OCI-LY3 (cell line): ENCODE measurements around the gene BABAM2.

Experiments used
- H2AFZ ChIP-seq: fragments of 200-600, 300-600 bp; shearing (Covaris generic); 2 replicates; pipeline ENCODE4 v1.6.0; 2014; ENCODE audit warnings: antibody characterized with exemption, low read depth, low read length
- H3K27ac ChIP-seq: fragments of 200-600, 300-600 bp; sonication (generic); 2 replicates; pipeline ENCODE4 v1.5.1; 2014; ENCODE audit warnings: mild to moderate bottlenecking, low read length, moderate library complexity, mixed read lengths
- H3K27me3 ChIP-seq: fragments of 200-600, 300-600 bp; sonication (generic); 2 replicates; pipeline ENCODE4 v1.6.1; 2014; ENCODE audit warnings: low read depth, low read length, mixed read lengths
- H3K36me3 ChIP-seq: fragments of 200-600, 300-600 bp; sonication (generic); replicated peaks from 2 replicates; pipeline ENCODE3; 2014; ENCODE audit warnings: low read depth, low read length, mixed read lengths
- H3K4me1 ChIP-seq: fragments of 300-600, 200-600 bp; sonication (generic); 2 replicates; pipeline ENCODE4 v1.6.1; 2014; ENCODE audit warnings: low read length, mixed read lengths
- H3K4me2 ChIP-seq: fragments of 200-600, 300-600 bp; sonication (generic); 2 replicates; pipeline ENCODE4 v1.6.1; 2014; ENCODE audit warnings: low read length, mixed read lengths
- H3K4me3 ChIP-seq: fragments of 300-600, 200-600 bp; sonication (generic); 2 replicates; pipeline ENCODE4 v1.5.1; 2014; ENCODE audit warnings: antibody characterized with exemption, mild to moderate bottlenecking, low read length, moderate library complexity
- H3K79me2 ChIP-seq: fragments of 300-600, 200-600 bp; shearing (Covaris generic); 2 replicates; pipeline ENCODE4 v1.6.1; 2014; ENCODE audit warnings: mild to moderate bottlenecking, low read length, mixed read lengths
- H3K9ac ChIP-seq: fragments of 300-600, 200-600 bp; shearing (Covaris generic); 2 replicates; pipeline ENCODE4 v1.6.0; 2014; ENCODE audit warnings: mild to moderate bottlenecking, low read length, moderate library complexity
- H3K9me3 ChIP-seq: fragments of 200-600, 300-600 bp; shearing (Covaris generic); 2 replicates; pipeline ENCODE4 v1.6.1; 2014; ENCODE audit warnings: low read length, mixed read lengths; ENCODE audit not compliant: insufficient read depth
- H4K20me1 ChIP-seq: fragments of 200-600, 300-600 bp; sonication (generic); 2 replicates; pipeline ENCODE4 v1.6.1; 2016; ENCODE audit warnings: low read length, mixed read lengths; ENCODE audit not compliant: insufficient read depth
- EZH2phosphoT487 ChIP-seq: fragments of 200-600 bp; shearing (Covaris generic); IDR thresholded peaks from 2 replicates; pipeline ENCODE4 v1.6.1; 2018; ENCODE audit warnings: antibody characterized with exemption, mixed run types, low read depth
- TF ChIP-seq, protein P1 (sequence below): fragments of 200-600, 300-600 bp; sonication (generic); IDR thresholded peaks from 2 replicates; pipeline ENCODE4 v1.5.1; 2014; ENCODE audit warnings: antibody characterized with exemption, low read length, low read depth

Gene BABAM2

DNA sequence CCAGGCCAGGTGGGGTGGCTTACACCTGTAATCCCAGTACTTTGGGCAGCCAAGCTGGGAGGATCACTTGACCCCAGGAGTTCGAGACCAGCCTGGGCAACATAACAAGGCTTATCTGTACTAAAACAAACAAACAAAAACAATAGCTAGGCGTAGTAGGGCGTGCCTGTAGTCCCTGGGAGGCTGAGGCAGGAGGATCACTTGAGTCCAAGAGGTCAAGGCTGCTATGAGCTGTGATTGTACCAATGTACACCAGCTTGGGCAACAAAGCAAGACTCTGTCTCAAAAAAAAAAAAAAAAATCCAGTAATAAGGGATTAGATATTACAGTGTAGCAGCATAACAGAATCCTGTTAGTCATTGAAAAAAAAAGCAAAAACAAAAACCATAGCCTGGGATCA lies 279.0 kb downstream of the BABAM2 start:
- H3K4me1 ChIP-seq: no peaks in the 10 kb centered on the region
- no peaks in the 10 kb centered on the region for H3K36me3 ChIP-seq
- no peak overlapping the region for H3K27ac ChIP-seq
- no peaks in the 10 kb centered on the region for H3K79me2 ChIP-seq
- no peaks in the 10 kb centered on the region; the same call in 1 of the 2 replicates for H4K20me1 ChIP-seq
- H3K9me3 ChIP-seq: no peaks in the 10 kb centered on the region
- TF ChIP-seq EZH2phosphoT487: no peak
- TF ChIP-seq, protein P1, sequence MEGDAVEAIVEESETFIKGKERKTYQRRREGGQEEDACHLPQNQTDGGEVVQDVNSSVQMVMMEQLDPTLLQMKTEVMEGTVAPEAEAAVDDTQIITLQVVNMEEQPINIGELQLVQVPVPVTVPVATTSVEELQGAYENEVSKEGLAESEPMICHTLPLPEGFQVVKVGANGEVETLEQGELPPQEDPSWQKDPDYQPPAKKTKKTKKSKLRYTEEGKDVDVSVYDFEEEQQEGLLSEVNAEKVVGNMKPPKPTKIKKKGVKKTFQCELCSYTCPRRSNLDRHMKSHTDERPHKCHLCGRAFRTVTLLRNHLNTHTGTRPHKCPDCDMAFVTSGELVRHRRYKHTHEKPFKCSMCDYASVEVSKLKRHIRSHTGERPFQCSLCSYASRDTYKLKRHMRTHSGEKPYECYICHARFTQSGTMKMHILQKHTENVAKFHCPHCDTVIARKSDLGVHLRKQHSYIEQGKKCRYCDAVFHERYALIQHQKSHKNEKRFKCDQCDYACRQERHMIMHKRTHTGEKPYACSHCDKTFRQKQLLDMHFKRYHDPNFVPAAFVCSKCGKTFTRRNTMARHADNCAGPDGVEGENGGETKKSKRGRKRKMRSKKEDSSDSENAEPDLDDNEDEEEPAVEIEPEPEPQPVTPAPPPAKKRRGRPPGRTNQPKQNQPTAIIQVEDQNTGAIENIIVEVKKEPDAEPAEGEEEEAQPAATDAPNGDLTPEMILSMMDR: no peak
- H3K9ac ChIP-seq: no peak overlapping the region
- H2AFZ ChIP-seq: no peak overlapping the region
- H3K27me3 ChIP-seq: no peaks in the 10 kb centered on the region
- H3K4me3 ChIP-seq: no peak overlapping the region
- H3K4me2 ChIP-seq: no peak overlapping the region

DNA sequence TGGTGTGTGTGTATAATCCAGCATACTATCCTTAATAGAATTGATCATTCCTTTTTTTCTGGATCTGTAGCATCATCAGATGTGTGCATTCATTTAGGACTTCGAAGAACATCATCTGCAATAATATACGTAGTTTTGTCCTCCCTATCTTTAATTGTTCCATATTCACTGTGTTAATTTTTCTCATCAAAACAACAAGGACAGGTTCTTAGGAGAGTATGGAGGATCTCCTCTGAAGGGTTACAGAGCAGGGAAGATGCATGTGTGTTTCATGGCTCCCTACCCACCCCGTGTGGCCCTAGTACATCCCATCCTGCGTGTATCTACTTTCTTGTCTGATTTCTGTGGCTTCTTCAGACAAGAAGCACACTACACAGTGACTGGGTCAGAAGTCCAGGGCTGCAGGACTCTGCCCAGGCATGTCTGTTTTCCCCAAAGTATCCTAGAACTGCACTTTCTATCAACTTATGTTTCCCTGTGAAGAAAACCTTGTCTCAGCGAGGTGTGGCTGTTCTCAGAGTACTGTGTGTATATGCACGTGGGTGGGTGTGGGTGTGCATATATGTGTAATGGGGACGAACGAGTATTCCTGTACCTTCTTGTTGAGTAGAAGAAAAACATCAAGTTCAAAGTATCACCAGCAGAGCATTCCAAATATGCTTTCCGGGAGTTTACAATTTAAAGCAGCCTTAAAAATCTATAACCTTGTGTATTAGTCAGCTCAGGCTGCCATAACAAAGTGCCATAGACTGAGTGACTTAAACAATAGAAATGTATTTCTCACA lies 281.8 kb downstream of the BABAM2 start:
- no peak overlapping the region for H2AFZ ChIP-seq
- H3K9ac ChIP-seq: no peak overlapping the region
- H3K4me3 ChIP-seq: no peak overlapping the region
- no peaks in the 10 kb centered on the region for H3K79me2 ChIP-seq
- H3K4me1 ChIP-seq: no peaks in the 10 kb centered on the region
- no peaks in the 10 kb centered on the region for H3K36me3 ChIP-seq
- H3K4me2 ChIP-seq: no peak overlapping the region
- no peaks in the 10 kb centered on the region for H3K9me3 ChIP-seq
- H3K27me3 ChIP-seq: no peaks in the 10 kb centered on the region
- no peak overlapping the region for H3K27ac ChIP-seq
- TF ChIP-seq, protein P1: no peak
- no peak for TF ChIP-seq EZH2phosphoT487
- H4K20me1 ChIP-seq: no peaks in the 10 kb centered on the region

DNA sequence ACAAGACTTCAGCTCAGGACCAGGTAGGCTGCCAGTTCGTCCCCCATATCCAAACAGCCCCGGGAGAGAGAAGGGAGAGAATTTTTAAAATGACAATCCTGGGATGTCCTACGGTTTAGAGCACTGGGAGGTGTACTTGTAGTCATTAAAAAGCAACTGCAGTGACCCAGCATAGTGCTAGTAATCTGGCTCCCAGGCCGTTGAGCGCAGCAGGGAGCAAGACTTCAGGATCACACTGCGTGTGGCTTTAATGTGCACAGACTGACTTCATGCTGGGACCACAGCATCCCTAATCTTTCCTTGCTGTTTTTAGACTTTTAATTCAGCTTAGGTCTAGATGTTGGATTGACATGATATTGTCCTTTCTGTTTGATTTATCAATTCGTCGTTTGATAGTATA lies 282.8 kb downstream of the BABAM2 start:
- no peaks in the 10 kb centered on the region for H3K9me3 ChIP-seq
- H3K79me2 ChIP-seq: no peaks in the 10 kb centered on the region
- no peaks in the 10 kb centered on the region for H3K36me3 ChIP-seq
- H3K27me3 ChIP-seq: no peaks in the 10 kb centered on the region
- H4K20me1 ChIP-seq: no peaks in the 10 kb centered on the region
- H3K4me3 ChIP-seq: no peak overlapping the region
- no peak overlapping the region for H3K27ac ChIP-seq
- TF ChIP-seq, protein P1: no peak
- no peak for TF ChIP-seq EZH2phosphoT487
- H3K4me1 ChIP-seq: no peaks in the 10 kb centered on the region
- H3K4me2 ChIP-seq: no peak overlapping the region
- no peak overlapping the region for H2AFZ ChIP-seq
- H3K9ac ChIP-seq: no peak overlapping the region

DNA sequence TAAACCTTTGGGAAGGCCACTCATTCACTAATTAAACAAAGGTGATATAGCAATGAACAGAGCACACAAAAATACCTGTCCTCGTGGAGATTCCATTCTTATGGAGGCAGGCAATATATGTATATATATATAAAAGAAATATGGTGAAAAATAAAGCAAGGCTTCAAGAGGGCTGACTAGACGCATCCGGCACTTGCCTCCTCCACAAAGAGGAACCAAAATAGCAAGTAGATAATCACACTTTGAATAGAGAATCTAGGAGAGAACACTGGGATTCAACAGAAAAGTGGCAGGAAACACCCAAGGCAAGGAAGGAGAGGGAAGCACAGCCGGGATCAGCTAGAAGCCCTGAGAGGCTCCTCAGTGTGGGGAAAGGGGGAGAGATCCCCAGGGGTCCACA lies 283.7 kb downstream of the BABAM2 start:
- no peak for TF ChIP-seq EZH2phosphoT487
- TF ChIP-seq, protein P1: no peak
- Histone ChIP-seq H3K27me3 (no peaks in the 10 kb centered on the region), H3K79me2 (no peaks in the 10 kb centered on the region), H3K9ac (no peak overlapping the region), H3K4me3 (no peak overlapping the region), H2AFZ (no peak overlapping the region), H3K4me1 (no peaks in the 10 kb centered on the region), H4K20me1 (no peaks in the 10 kb centered on the region), H3K36me3 (no peaks in the 10 kb centered on the region), H3K27ac (no peak overlapping the region), H3K4me2 (no peak overlapping the region), H3K9me3 (no peaks in the 10 kb centered on the region)
